Neural cell (in vitro differentiated cells): ENCODE measurements around the gene RAD50. TPM values are rescaled to one million over a fixed set of nuclear protein-coding genes. Genes with fewer than 3 reads are reported as not detected.

ENCODE experiments used
- H2AFZ ChIP-seq: fragments of 200-600, 300-800 bp; sonication (generic), shearing (Covaris generic); 2 replicates; pipeline ENCODE4 v1.6.0; 2014; ENCODE audit warnings: low read depth, mild to moderate bottlenecking, antibody characterized with exemption, low read length, moderate library complexity
- H3F3A ChIP-seq: fragments of 200-600 bp; shearing (Covaris generic); 2 replicates; pipeline ENCODE4 v1.6.1; 2016; ENCODE audit warnings: mild to moderate bottlenecking, moderate library complexity, mixed read lengths, antibody characterized with exemption, low read length; ENCODE audit not compliant: insufficient read depth, poor library complexity, severe bottlenecking
- H3K27ac ChIP-seq: fragments of 200-600, 300-800 bp; sonication (generic), shearing (Covaris generic); 2 replicates; pipeline ENCODE4 v1.5.1; 2014; ENCODE audit warnings: mild to moderate bottlenecking, low read length, moderate library complexity
- H3K27me3 ChIP-seq: fragments of 300-800, 200-600 bp; sonication (generic), shearing (Covaris generic); 2 replicates; pipeline ENCODE4 v1.6.0; 2014; ENCODE audit warnings: mild to moderate bottlenecking, low read depth, low read length, moderate library complexity; ENCODE audit not compliant: insufficient read depth
- H3K36me3 ChIP-seq: fragments of 300-800, 200-600 bp; sonication (generic), shearing (Covaris generic); 2 replicates; pipeline ENCODE4 v1.5.1; 2014; ENCODE audit warnings: mild to moderate bottlenecking, antibody characterized with exemption, low read length, moderate library complexity; ENCODE audit not compliant: insufficient read depth
- H3K4me2 ChIP-seq: fragments of 300-800, 200-600 bp; sonication (generic), shearing (Covaris generic); 2 replicates; pipeline ENCODE4 v1.6.0; 2014; ENCODE audit warnings: mild to moderate bottlenecking, low read length
- H3K4me3 ChIP-seq: fragments of 300-800, 200-600 bp; sonication (generic), shearing (Covaris generic); 2 replicates; pipeline ENCODE4 v1.5.1; 2014; ENCODE audit warnings: mild to moderate bottlenecking, low read length, moderate library complexity
- H3K79me2 ChIP-seq: fragments of 200-600 bp; shearing (Covaris generic); replicated peaks from 2 replicates; pipeline ENCODE4 v1.6.0; 2014; ENCODE audit warnings: mild to moderate bottlenecking, low read length, moderate library complexity; ENCODE audit not compliant: insufficient read depth
- H3K9ac ChIP-seq: fragments of 300-800, 200-600 bp; sonication (generic), shearing (Covaris generic); 2 replicates; pipeline ENCODE4 v1.6.1; 2016; ENCODE audit warnings: mild to moderate bottlenecking, low read length, mixed read lengths
- H3K9me2 ChIP-seq: fragments of 200-600 bp; shearing (Covaris generic); 2 replicates; pipeline ENCODE4 v1.6.1; 2016; ENCODE audit warnings: mild to moderate bottlenecking, low read length, mixed read lengths; ENCODE audit not compliant: insufficient read depth
- H3K9me3 ChIP-seq: fragments of 200-600, 300-800 bp; sonication (generic), shearing (Covaris generic); 2 replicates; pipeline ENCODE4 v1.6.1; 2016; ENCODE audit warnings: mild to moderate bottlenecking, mixed run types, low read length, moderate library complexity, mixed read lengths
- H4K20me1 ChIP-seq: fragments of 200-600 bp; shearing (Covaris generic); 2 replicates; pipeline ENCODE4 v1.6.1; 2016; ENCODE audit warnings: mild to moderate bottlenecking, mixed run types; ENCODE audit not compliant: insufficient read depth
- CTCF ChIP-seq: fragments of 450-650 bp; IDR thresholded peaks from 2 replicates; pipeline ENCODE4 v1.5.1; 2014; ENCODE audit warnings: antibody characterized with exemption, mild to moderate bottlenecking, moderate library complexity; ENCODE audit not compliant: poor library complexity, severe bottlenecking
- EP300 ChIP-seq: fragments of 450-650 bp; conservative IDR thresholded peaks from 2 replicates; pipeline ENCODE4 v1.6.1; 2014; ENCODE audit warnings: antibody characterized with exemption, mild to moderate bottlenecking, moderate library complexity; ENCODE audit not compliant: poor library complexity, severe bottlenecking
- EZH2 ChIP-seq: fragments of 200-600, 300-800 bp; shearing (Covaris generic), sonication (generic); IDR thresholded peaks from 2 replicates; pipeline ENCODE4 v1.6.1; 2014; ENCODE audit warnings: antibody characterized with exemption, low read length, borderline replicate concordance, mild to moderate bottlenecking; ENCODE audit not compliant: insufficient read depth, poor library complexity, severe bottlenecking
- MXI1 ChIP-seq: fragments of 450-650 bp; conservative IDR thresholded peaks from 2 replicates; pipeline ENCODE4 v1.6.1; 2014; ENCODE audit warnings: antibody characterized with exemption, mild to moderate bottlenecking; ENCODE audit not compliant: poor library complexity, severe bottlenecking
- POLR2AphosphoS5 ChIP-seq: IDR thresholded peaks from 2 replicates; pipeline ENCODE4 v1.6.1; 2012
- RAD21 ChIP-seq: fragments of 450-650 bp; conservative IDR thresholded peaks from 2 replicates; pipeline ENCODE4 v1.6.1; 2014; ENCODE audit warnings: antibody characterized with exemption, mild to moderate bottlenecking, moderate library complexity
- REST ChIP-seq: IDR thresholded peaks from 2 replicates; pipeline ENCODE4 v1.6.1; 2012; ENCODE audit warnings: borderline replicate concordance
- SMC3 ChIP-seq: fragments of 450-650 bp; conservative IDR thresholded peaks from 2 replicates; pipeline ENCODE4 v1.6.1; 2014; ENCODE audit warnings: antibody characterized with exemption, mild to moderate bottlenecking, moderate library complexity; ENCODE audit not compliant: poor library complexity
- TAF1 ChIP-seq: IDR thresholded peaks from 2 replicates; pipeline ENCODE4 v1.6.1; 2012; ENCODE audit warnings: low read depth
- polyA plus RNA-seq: library from polyadenylated mRNA; depleted of rRNA; stranded (reverse); fragments of >200 nt; gene quantifications from 2 replicates; pipeline ENCODE4 v1.2.3, GENCODE V29; 2014

Gene RAD50
- polyA plus RNA-seq, 1 donor from 2014 or later = 6.7 TPM

DNA sequence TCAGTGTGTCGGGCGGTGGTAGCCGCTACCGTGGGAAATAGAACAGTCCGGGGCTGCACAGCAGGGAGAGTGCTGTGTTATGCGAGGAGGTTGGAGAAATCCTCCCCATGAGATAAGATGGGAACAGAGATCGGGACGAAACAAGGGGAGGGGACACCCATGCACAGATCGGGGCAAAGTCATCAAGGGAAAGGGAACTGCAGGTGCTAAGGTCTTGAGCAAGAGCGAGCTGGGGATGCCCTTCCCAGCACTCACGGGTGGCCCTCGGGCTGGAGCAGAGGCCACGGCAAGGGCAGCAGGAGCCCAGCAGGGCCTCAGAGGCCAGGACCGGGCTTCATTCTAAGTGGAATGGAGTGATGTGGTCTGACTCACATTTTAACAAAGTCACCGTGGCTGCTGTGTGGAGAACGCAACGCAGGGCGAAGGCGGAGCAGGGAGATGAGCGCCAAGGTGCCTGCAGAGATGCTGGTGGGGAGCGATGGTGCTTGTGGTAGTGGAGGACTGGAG lies 108.8 kb downstream of the RAD50 start:
- Histone ChIP-seq H3K27ac (no peak overlapping the region), H3K27me3 (no peaks in the 10 kb centered on the region), H3K9me2 (no peaks in the 10 kb centered on the region), H4K20me1 (no peaks in the 10 kb centered on the region), H3K4me3 (no peak overlapping the region), H3K9ac (no peak overlapping the region), H3F3A (no peaks in the 10 kb centered on the region), H3K79me2 (no peaks in the 10 kb centered on the region), H3K9me3 (no peaks in the 10 kb centered on the region), H3K4me2 (no peak overlapping the region), H2AFZ (no peak overlapping the region), H3K36me3 (no peaks in the 10 kb centered on the region)
- TF ChIP-seq SMC3 = no peak
- no peak for TF ChIP-seq EZH2
- no peak for TF ChIP-seq MXI1
- no peak for TF ChIP-seq REST
- TF ChIP-seq RAD21 = no peak
- no peak for TF ChIP-seq TAF1

DNA sequence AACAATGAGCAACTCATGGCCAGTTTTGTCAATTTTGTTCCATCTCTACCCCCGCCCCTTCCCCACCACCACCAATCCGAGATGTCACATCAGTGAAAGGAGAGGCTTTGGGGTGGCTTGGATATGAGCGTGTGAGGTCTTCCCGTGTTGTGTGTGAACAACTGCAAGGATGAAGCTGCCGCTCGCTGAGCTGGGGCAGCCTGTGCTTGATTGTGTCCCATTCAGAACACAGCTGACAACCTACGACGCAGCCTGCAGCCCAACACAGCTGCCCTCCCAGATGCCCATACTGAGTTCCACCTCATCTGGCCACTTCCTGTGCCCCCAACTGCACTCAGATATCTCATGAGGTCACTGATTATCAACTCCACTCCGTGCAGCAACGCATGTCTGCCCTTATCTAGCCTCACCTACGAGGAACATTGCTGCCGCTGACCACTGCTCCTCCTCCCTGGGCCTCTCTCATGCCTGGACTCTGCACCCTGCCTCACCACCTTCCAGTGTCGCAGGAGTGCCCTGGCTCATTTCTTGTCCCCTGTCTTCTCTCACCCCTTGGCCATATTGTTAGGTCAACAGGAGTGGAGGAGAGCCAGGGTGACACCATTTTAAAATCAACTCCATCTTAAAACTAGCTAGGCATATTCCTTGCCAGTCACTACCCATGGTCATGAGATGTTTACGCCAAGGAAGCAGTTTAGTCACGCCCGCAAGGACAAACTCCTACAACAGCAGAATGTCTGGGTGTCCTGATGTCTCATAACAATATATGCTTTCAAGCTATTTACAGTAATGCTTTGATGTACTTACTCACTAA lies 109.7 kb downstream of the RAD50 start:
- H3K4me2 ChIP-seq = no peak overlapping the region
- H3K36me3 ChIP-seq = no peaks in the 10 kb centered on the region
- no peaks in the 10 kb centered on the region for H3F3A ChIP-seq
- no peaks in the 10 kb centered on the region for H3K9me2 ChIP-seq
- H4K20me1 ChIP-seq = no peaks in the 10 kb centered on the region
- TF ChIP-seq CTCF (no peak), SMC3 (no peak)
- no peaks in the 10 kb centered on the region for H3K27me3 ChIP-seq
- no peak overlapping the region for H3K9ac ChIP-seq
- no peak overlapping the region for H3K4me3 ChIP-seq
- H3K9me3 ChIP-seq = no peaks in the 10 kb centered on the region
- H2AFZ ChIP-seq = no peak overlapping the region
- no peaks in the 10 kb centered on the region for H3K79me2 ChIP-seq
- H3K27ac ChIP-seq = no peak overlapping the region

DNA sequence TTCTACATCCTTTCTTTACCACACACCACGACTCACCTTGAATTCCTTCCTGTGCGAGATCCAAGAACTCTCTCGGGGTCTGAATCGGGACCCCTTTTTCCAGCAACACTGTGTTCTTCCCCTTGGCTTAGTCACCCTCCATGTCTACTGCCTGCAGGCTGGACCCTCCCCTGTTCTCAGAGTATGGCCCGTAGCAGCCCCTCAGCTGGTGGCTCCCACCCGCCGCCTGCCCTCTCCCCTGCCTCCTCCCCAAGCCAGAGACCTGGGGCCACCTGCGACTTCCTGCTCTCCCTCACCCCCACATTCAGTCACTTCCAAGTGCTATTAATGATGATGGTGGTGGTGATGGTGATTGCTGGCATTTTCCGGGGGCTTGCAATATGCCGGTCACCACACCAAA lies 110.5 kb downstream of the RAD50 start:
- Histone ChIP-seq H3K79me2 (no peaks in the 10 kb centered on the region), H3F3A (no peaks in the 10 kb centered on the region), H3K4me2 (no peak overlapping the region), H4K20me1 (no peaks in the 10 kb centered on the region), H3K9me2 (no peaks in the 10 kb centered on the region), H3K27ac (no peak overlapping the region), H3K9me3 (no peaks in the 10 kb centered on the region), H2AFZ (no peak overlapping the region), H3K4me3 (no peak overlapping the region), H3K27me3 (no peaks in the 10 kb centered on the region), H3K9ac (no peak overlapping the region), H3K36me3 (no peaks in the 10 kb centered on the region)
- TF ChIP-seq MXI1 (no peak), REST (no peak), EZH2 (no peak), POLR2AphosphoS5 (no peak), SMC3 (no peak), CTCF (no peak), TAF1 (no peak), EP300 (no peak), RAD21 (no peak)
